ENCODE data around the gene LGI1. TPM values are rescaled to one million over a fixed set of nuclear protein-coding genes. Genes with fewer than 3 reads are reported as not detected.

Gene LGI1
- total and polyA plus RNA-seq, 12 donors, result 0.38 to 5.9 (median 1.4) TPM; not detected in 4

DNA sequence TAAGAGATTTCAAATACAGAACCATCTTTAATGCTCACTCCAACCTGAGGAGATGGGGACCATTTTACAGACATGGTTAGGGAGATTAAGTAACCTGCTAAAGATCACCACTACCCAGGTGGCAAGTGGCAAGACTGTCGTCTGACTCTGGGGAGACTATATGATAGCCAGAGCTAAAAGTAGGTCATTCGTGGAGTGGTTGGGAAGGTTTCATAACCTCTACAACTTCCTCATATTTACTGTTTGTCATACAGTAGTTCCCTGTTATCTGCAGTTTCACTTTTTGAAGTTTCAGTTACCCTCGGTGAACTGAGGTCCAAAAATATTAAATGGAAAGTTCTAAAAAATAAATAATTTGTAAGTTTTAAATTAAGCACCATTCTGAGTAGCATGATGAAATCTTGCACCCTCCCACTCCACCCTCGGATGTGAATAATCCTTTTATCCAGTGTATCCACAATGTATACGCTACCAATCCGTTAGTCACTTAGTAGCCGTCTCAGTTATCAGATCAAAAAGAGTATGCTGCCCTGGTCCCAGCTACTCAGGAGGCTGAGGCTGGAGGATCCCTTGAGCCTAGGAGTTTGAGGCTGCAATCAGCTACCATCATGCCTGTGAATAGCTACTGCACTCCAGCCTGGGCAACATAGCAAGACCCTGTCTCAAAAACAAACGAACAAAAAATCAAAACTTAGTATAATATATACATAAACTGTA, 14.9 kb upstream of the LGI1 start:
- WGBS, 4 donors, result 56 to 66% (median 56%) methylated on average over 8 of the region's 8 CpGs
- no peak overlapping the region for H3K27ac ChIP-seq
- no peaks in the 10 kb centered on the region for H3K36me3 ChIP-seq (replicated peaks in 1 of 2)
- H3K4me1 ChIP-seq (replicated peaks in 1 of 2), result peaks cover 0 to 4% of the 10 kb centered on the region in 2 donors
- intact Hi-C loops (cut with DNase I), result no loop called here
- H3K4me3 ChIP-seq, result no peak overlapping the region
- DNase-seq, result no peak
- H3K27me3 ChIP-seq, result no peaks in the 10 kb centered on the region
- H3K9me3 ChIP-seq (replicated peaks in 1 of 3), result no peaks in the 10 kb centered on the region
- no peak for TF ChIP-seq POLR2A (IDR thresholded peaks at IDR 0.05)
- TF ChIP-seq, protein P1, sequence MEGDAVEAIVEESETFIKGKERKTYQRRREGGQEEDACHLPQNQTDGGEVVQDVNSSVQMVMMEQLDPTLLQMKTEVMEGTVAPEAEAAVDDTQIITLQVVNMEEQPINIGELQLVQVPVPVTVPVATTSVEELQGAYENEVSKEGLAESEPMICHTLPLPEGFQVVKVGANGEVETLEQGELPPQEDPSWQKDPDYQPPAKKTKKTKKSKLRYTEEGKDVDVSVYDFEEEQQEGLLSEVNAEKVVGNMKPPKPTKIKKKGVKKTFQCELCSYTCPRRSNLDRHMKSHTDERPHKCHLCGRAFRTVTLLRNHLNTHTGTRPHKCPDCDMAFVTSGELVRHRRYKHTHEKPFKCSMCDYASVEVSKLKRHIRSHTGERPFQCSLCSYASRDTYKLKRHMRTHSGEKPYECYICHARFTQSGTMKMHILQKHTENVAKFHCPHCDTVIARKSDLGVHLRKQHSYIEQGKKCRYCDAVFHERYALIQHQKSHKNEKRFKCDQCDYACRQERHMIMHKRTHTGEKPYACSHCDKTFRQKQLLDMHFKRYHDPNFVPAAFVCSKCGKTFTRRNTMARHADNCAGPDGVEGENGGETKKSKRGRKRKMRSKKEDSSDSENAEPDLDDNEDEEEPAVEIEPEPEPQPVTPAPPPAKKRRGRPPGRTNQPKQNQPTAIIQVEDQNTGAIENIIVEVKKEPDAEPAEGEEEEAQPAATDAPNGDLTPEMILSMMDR (IDR thresholded peaks at IDR 0.05), result no peak

DNA sequence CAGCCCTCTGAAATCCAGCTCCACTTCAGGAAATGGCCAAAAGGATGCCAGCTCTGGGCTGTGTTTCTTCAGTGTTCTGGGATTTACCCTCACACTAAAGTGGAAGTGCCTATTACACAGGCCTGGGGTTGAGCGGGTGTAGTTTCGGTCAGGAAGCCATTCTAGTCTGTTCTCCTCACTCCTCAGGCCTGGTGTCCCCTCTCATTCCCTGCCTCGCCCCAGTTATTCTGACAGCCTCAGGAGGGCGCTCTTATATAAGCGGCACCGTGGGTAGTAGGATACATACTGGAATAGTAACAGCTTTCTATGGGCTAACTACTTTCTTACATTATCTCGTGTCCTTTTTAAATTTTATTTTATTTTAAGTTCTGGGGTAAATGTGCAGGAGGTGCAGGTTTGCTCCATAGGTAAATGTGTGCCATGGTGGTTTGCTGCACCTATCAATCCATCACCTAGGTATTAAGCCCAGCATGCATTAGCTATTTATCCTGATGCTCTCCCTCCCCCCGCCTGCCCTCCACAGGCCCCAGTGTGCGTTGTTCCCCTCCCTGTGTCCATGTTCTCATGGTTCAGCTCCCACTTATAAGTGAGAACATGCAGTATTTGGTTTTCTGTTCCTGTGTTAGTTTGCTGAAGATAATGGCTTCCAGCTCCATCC, 12.2 kb upstream of the LGI1 start:
- H3K27ac ChIP-seq, result no peak overlapping the region
- intact Hi-C loops (cut with DNase I), result no loop called here

DNA sequence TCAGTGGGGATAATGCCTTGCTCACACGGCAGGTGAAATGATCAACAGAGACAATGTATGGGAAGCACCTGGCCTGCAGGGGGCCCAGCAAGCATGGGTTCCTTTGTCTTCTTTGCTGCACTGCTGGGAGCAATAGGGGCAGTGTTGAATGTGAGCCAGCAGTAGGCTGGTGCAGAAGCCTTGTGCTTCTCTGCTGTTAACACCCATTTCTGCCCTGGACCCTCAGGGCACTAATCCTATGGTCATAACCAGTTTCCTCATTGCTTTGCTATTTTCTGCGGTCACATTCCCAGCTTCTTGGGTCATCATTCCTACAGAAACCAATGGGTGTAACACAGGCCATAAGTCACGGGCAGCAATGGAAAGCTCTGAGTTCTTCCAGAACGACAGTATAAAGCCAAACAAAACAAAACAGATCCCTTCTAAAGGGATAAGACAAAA, 10.9 kb upstream of the LGI1 start:
- 45 to 73% (median 62%) methylated on average over 4 of the region's 4 CpGs for WGBS, 4 donors
- Histone ChIP-seq H3K27ac (no peak overlapping the region), H3K36me3 (replicated peaks in 1 of 2) (no peaks in the 10 kb centered on the region), H3K4me1 (replicated peaks in 1 of 2) (peaks cover 0 to 6% of the 10 kb centered on the region in 2 donors), H3K9me3 (replicated peaks in 1 of 3) (no peaks in the 10 kb centered on the region), H3K27me3 (no peaks in the 10 kb centered on the region), H3K4me3 (no peak overlapping the region)
- intact Hi-C loops (cut with DNase I), result no loop called here
- peak in 3 of 7 donors; percentile 9 to 56 (median 25) for DNase-seq
- no peak for TF ChIP-seq POLR2A (IDR thresholded peaks at IDR 0.05)
- TF ChIP-seq, protein P1 (IDR thresholded peaks at IDR 0.05), result no peak

More for the DNA sequence above, 12.2 kb upstream of the LGI1 start:
- WGBS, 4 donors, result 55 to 62% (median 61%) methylated on average over 9 of the region's 9 CpGs
- peak in 2 of 7 donors; percentile 10 to 13 for DNase-seq
- TF ChIP-seq, protein P1 (IDR thresholded peaks at IDR 0.05), result no peak
- TF ChIP-seq POLR2A (IDR thresholded peaks at IDR 0.05), result no peak
- H3K9me3 ChIP-seq (replicated peaks in 1 of 3), result no peaks in the 10 kb centered on the region
- H3K36me3 ChIP-seq (replicated peaks in 1 of 2), result no peaks in the 10 kb centered on the region
- H3K27me3 ChIP-seq, result no peaks in the 10 kb centered on the region
- no peak overlapping the region for H3K4me3 ChIP-seq
- H3K4me1 ChIP-seq (replicated peaks in 1 of 2), result peaks cover 0 to 4% of the 10 kb centered on the region in 2 donors

DNA sequence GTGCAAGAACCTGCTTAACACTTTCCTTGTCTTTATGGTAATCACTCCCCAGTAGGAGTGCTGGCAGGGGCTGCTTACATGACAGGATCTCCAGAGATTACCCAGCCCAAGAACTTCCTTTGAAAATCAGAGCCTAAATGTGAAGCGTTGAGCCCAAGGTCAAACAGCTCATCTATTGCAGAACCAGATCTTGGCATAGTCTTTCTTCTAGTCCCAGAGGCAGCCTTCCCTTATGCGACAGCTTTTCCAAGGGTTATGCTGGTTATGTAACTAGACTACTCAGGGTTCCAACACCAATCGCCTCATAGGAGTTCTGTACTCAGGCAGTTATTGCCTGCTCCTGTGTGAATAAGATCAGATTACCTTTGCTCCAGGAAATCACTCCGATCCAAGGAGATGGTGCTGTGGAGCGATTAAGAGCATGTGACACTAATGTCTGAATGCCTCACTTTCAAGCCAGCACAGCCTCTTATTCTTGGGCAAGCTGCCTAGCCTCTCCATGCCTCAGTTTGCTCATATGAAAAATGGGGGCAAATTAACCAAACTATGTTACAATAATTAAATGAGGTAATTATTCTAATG, 8.4 kb upstream of the LGI1 start:
- no peak overlapping the region for H3K4me3 ChIP-seq
- H3K36me3 ChIP-seq (replicated peaks in 1 of 2), result no peaks in the 10 kb centered on the region
- H3K4me1 ChIP-seq (replicated peaks in 1 of 2), result peaks cover 0 to 10% of the 10 kb centered on the region in 2 donors
- peak; percentile 24 to 62 (median 56) for DNase-seq
- intact Hi-C loops (cut with DNase I), result no loop called here
- no peaks in the 10 kb centered on the region for H3K9me3 ChIP-seq (replicated peaks in 1 of 3)
- H3K27me3 ChIP-seq, result no peaks in the 10 kb centered on the region
- WGBS, 4 donors, result 27 to 35% (median 33%) methylated on average over 5 of the region's 5 CpGs
- TF ChIP-seq POLR2A (IDR thresholded peaks at IDR 0.05), result no peak
- TF ChIP-seq, protein P1 (IDR thresholded peaks at IDR 0.05), result no peak
- H3K27ac ChIP-seq, result peak overlapping the region in 2 of 5 donors; percentile 15 to 43
